Keratinocyte (primary cell): ENCODE measurements around the gene MUS81. TPM values are rescaled to one million over a fixed set of nuclear protein-coding genes. Genes with fewer than 3 reads are reported as not detected.

ENCODE experiments used
- DNase-seq: peaks from one replicate; pipeline ENCODE4 v3.0.0-alpha.2; 2011; ENCODE audit warnings: low read depth, missing footprints, low spot score
- FAIRE-seq: peaks from 2 replicates; lab custom pipeline; 2011; peaks lifted over from hg19 to GRCh38; lab: Jason Lieb, UNC
- H2AFZ ChIP-seq: 2 replicates; pipeline ENCODE4 v1.6.0; 2012; ENCODE audit warnings: low read length, control low read depth, inconsistent platforms; ENCODE audit not compliant: control insufficient read depth
- H3K27ac ChIP-seq: 2 replicates; pipeline ENCODE4 v1.5.1; 2011; ENCODE audit warnings: low read length; ENCODE audit not compliant: control insufficient read depth, insufficient read depth
- H3K27me3 ChIP-seq: 3 replicates; pipeline ENCODE4 v1.6.0; 2011; ENCODE audit warnings: low read length; ENCODE audit not compliant: control insufficient read depth, insufficient read depth; ENCODE audit errors: extremely low read depth
- H3K36me3 ChIP-seq, 2 experiments: 2 replicates in 1 of 2; 3 replicates in 1 of 2; pipeline ENCODE4 v1.5.1; 2011; ENCODE audit warnings: low read length in 2 of 2, mild to moderate bottlenecking in 1 of 2; ENCODE audit not compliant: control insufficient read depth in 2 of 2, insufficient read depth in 2 of 2; ENCODE audit errors: extremely low read depth in 1 of 2
- H3K4me1 ChIP-seq: 3 replicates; pipeline ENCODE4 v1.5.1; 2011; ENCODE audit warnings: low read length; ENCODE audit not compliant: control insufficient read depth, insufficient read depth; ENCODE audit errors: extremely low read depth
- H3K4me2 ChIP-seq: 3 replicates; pipeline ENCODE4 v1.6.0; 2011; ENCODE audit warnings: low read depth, low read length; ENCODE audit not compliant: control insufficient read depth, insufficient read depth; ENCODE audit errors: extremely low read depth
- H3K4me3 ChIP-seq, 3 experiments: fragments of 200-600 bp in 1 of 3; sonication (generic) in 1 of 3; 2 replicates in 2 of 3; 3 replicates in 1 of 3; pipeline ENCODE4 v1.5.1; 2011 to 2016; ENCODE audit warnings: low read length in 3 of 3, mild to moderate bottlenecking in 3 of 3, control low read depth in 2 of 3, inconsistent platforms in 1 of 3, low read depth in 1 of 3, mixed read lengths in 1 of 3, mixed run types in 1 of 3, moderate library complexity in 1 of 3; ENCODE audit not compliant: control insufficient read depth in 2 of 3, insufficient read depth in 2 of 3; ENCODE audit errors: extremely low read depth in 1 of 3
- H3K79me2 ChIP-seq: 2 replicates; pipeline ENCODE4 v1.6.0; 2012; ENCODE audit warnings: low read length; ENCODE audit not compliant: control insufficient read depth, insufficient read depth
- H3K9ac ChIP-seq: 3 replicates; pipeline ENCODE4 v1.6.0; 2011; ENCODE audit warnings: low read length; ENCODE audit not compliant: control insufficient read depth, insufficient read depth; ENCODE audit errors: extremely low read depth
- H3K9me1 ChIP-seq: 3 replicates; pipeline ENCODE4 v1.6.0; 2011; ENCODE audit warnings: low read length; ENCODE audit not compliant: control insufficient read depth, insufficient read depth; ENCODE audit errors: extremely low read depth
- H3K9me3 ChIP-seq: 2 replicates; pipeline ENCODE4 v1.5.1; 2012; ENCODE audit warnings: low read depth, low read length; ENCODE audit not compliant: control insufficient read depth
- H4K20me1 ChIP-seq: 3 replicates; pipeline ENCODE4 v1.6.0; 2011; ENCODE audit warnings: low read length; ENCODE audit not compliant: control insufficient read depth, insufficient read depth; ENCODE audit errors: extremely low read depth
- EZH2 ChIP-seq: IDR thresholded peaks from one replicate; pipeline ENCODE4 v1.6.1; 2012; ENCODE audit warnings: inconsistent platforms, mild to moderate bottlenecking, low read length, moderate library complexity
- dilution Hi-C: fragments of 300-500 bp; cut with MboI; formaldehyde crosslinking; loops from one replicate; pipeline ENCODE4 v1.7.0; 2020; ENCODE audit warnings: low sequenced_read_pairs; ENCODE audit not compliant: extremely low pct_ligation_motif_present
- polyA plus RNA-seq, 5 experiments: library from polyadenylated mRNA; depleted of rRNA in 3 of 5; stranded (reverse) in 3 of 5; stranded (forward) in 1 of 5; unstranded in 1 of 5; fragments of >200 nt; gene quantifications; 1 replicate in 1 of 5; 2 replicates in 3 of 5; 3 replicates in 1 of 5; pipeline versions ENCODE4 v1.2.1 to v1.2.3, GENCODE V29; 2011 to 2012; ENCODE audit warnings: missing spikeins in 2 of 5, low read depth in 1 of 5, low replicate concordance in 1 of 5
- TF ChIP-seq, protein P1 (sequence below), 3 experiments: IDR thresholded peaks in 1 of 3; conservative IDR thresholded peaks in 1 of 3; optimal IDR thresholded peaks in 1 of 3; 2 replicates in 2 of 3; 3 replicates in 1 of 3; pipeline versions ENCODE3 to v1.5.1; 2011; ENCODE audit warnings: low read length in 3 of 3, mild to moderate bottlenecking in 3 of 3, moderate library complexity in 2 of 3, control low read depth in 1 of 3, inconsistent platforms in 1 of 3; ENCODE audit not compliant: insufficient read depth in 2 of 3; ENCODE audit errors: extremely low read depth in 1 of 3

MUS81 gene
- polyA plus RNA-seq, 1 donor (not counting 4 experiments of a cell fraction or from before 2014, with no cell fraction given) = 28.0 TPM

DNA sequence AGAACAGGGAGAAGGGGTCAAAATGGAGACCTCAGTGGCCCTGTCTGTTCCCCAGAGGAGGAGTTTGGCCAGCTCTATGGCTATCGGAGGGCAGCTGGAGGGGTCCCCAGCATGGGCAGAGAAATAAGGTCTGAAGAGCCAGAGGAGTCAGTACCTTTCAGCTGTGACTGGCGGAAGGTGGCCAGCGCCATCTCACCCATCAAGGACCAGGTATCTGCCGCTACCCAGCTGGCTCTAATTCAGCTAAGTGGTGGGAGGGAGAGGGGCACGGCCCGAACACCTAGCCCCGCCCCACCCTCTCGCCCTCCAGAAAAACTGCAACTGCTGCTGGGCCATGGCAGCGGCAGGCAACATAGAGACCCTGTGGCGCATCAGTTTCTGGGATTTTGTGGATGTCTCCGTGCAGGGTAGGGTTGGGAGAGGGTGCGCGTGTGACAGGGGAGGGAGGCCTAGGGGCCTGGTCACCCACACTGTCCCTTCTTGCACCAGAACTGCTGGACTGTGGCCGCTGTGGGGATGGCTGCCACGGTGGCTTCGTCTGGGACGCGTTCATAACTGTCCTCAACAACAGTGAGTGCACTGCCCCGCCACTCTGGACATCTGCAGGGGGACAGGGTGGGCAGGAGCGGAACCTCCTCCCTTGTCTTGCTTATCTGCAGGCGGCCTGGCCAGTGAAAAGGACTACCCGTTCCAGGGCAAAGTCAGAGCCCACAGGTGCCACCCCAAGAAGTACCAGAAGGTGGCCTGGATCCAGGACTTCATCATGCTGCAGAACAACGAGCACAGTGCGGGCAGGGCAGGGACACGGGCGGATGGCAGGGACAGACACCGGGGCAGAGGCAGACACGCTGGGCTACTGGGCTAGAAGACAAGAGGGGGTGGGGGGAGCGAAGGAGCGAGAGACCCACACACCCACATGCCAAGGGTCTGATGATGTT is 22.2 kb downstream of the MUS81 start:
- H3K4me1 ChIP-seq = peaks cover 8% of the 10 kb centered on the region
- H3K4me2 ChIP-seq = no peak overlapping the region
- no peaks in the 10 kb centered on the region for H3K9me1 ChIP-seq
- H3K36me3 ChIP-seq = peaks cover 31 to 46% of the 10 kb centered on the region in 2 experiments
- no peak overlapping the region for H2AFZ ChIP-seq
- H4K20me1 ChIP-seq = no peaks in the 10 kb centered on the region
- DNase-seq = no peak
- no peak overlapping the region for H3K27ac ChIP-seq
- H3K9ac ChIP-seq = no peak overlapping the region
- no peak overlapping the region for H3K4me3 ChIP-seq
- TF ChIP-seq EZH2 = no peak
- TF ChIP-seq, protein P1, sequence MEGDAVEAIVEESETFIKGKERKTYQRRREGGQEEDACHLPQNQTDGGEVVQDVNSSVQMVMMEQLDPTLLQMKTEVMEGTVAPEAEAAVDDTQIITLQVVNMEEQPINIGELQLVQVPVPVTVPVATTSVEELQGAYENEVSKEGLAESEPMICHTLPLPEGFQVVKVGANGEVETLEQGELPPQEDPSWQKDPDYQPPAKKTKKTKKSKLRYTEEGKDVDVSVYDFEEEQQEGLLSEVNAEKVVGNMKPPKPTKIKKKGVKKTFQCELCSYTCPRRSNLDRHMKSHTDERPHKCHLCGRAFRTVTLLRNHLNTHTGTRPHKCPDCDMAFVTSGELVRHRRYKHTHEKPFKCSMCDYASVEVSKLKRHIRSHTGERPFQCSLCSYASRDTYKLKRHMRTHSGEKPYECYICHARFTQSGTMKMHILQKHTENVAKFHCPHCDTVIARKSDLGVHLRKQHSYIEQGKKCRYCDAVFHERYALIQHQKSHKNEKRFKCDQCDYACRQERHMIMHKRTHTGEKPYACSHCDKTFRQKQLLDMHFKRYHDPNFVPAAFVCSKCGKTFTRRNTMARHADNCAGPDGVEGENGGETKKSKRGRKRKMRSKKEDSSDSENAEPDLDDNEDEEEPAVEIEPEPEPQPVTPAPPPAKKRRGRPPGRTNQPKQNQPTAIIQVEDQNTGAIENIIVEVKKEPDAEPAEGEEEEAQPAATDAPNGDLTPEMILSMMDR (optimal IDR thresholded peaks at IDR 0.05 in 1 of 3, IDR thresholded peaks at IDR 0.05 in 1 of 3, conservative IDR thresholded peaks at IDR 0.05 in 1 of 3; ENCODE audit: extremely low read depth in 1 of 3, insufficient read depth in 2 of 3, low read length in 3 of 3) = no peak
- dilution Hi-C loops = no loop called here
- no peaks in the 10 kb centered on the region for H3K9me3 ChIP-seq
- H3K79me2 ChIP-seq = peaks cover 11% of the 10 kb centered on the region
- FAIRE-seq = no peak
- no peaks in the 10 kb centered on the region for H3K27me3 ChIP-seq

DNA sequence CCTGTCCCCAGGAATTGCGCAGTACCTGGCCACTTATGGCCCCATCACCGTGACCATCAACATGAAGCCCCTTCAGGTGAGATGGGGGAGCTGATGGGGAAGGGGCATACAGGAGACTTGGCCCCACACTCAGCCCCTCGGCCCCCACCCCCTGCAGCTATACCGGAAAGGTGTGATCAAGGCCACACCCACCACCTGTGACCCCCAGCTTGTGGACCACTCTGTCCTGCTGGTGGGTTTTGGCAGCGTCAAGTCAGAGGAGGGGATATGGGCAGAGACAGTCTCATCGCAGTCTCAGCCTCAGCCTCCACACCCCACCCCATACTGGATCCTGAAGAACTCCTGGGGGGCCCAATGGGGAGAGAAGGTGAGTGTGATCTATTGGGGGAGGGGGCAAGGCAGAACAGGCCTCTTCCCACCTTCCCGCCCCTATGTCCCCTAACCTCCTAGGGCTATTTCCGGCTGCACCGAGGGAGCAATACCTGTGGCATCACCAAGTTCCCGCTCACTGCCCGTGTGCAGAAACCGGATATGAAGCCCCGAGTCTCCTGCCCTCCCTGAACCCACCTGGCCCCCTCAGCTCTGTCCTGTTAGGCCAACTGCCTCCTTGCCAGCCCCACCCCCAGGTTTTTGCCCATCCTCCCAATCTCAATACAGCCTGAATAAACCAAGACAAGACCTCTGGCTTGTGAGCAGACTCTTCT is 23.0 kb downstream of the MUS81 start:
- no peaks in the 10 kb centered on the region for H4K20me1 ChIP-seq
- DNase-seq (no peak), FAIRE-seq (no peak)
- H3K9me1 ChIP-seq = no peaks in the 10 kb centered on the region
- H3K36me3 ChIP-seq = peaks cover 31 to 46% of the 10 kb centered on the region in 2 experiments
- no peaks in the 10 kb centered on the region for H3K9me3 ChIP-seq
- no peaks in the 10 kb centered on the region for H3K27me3 ChIP-seq
- peaks cover 17% of the 10 kb centered on the region for H3K79me2 ChIP-seq
- H3K4me2 ChIP-seq = no peak overlapping the region
- H2AFZ ChIP-seq = no peak overlapping the region
- peaks cover 13% of the 10 kb centered on the region for H3K4me1 ChIP-seq
- no peak overlapping the region for H3K4me3 ChIP-seq
- dilution Hi-C loops = no loop called here
- H3K27ac ChIP-seq = no peak overlapping the region
- no peak overlapping the region for H3K9ac ChIP-seq
- TF ChIP-seq, protein P1 (optimal IDR thresholded peaks at IDR 0.05 in 1 of 3, IDR thresholded peaks at IDR 0.05 in 1 of 3, conservative IDR thresholded peaks at IDR 0.05 in 1 of 3; ENCODE audit: extremely low read depth in 1 of 3, insufficient read depth in 2 of 3, low read length in 3 of 3) = no peak
- no peak for TF ChIP-seq EZH2
